ENCODE measurements around the gene EFCAB6.
"Not testable (repeated sequence)": the region's sequence is repeated elsewhere in the genome, so short reads cannot be mapped to it uniquely, and the experiment has no call there.

The EFCAB6 gene

DNA sequence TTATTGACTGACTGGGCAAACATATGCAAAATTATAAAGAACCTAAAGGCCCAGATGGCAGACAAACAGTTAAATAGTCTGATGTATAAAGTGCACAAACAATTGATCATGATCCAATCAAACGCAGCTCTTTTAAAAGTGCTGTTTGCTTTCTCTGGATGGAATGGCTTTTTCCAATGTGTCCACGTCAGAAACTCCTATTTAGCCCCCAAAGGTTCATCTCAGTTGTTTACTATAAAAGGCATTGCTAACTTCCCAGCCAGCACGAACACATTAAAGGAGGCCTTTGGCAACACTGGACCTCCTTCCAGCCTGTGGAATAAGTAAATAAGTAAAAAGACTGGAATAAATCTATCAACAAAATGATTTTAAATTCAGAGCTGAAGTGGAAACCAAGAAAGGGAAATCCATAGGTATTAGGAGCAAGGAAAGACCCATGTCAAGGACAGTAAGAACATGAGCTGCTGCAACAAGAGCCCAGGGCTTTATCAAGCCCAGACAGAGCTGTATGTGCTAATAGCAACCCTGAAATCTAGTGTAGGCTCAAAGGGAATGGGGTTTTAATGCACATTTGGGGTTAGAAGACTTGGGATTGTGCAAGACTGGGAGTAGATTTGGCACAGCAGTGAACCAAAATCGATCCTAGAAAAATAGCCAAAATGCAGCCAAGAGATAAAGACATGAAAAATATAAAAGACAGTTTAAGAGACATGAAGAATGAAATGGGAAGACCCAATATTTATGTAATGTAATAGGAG is 105.4 kb downstream of the EFCAB6 start:
- no peak for DNase-seq

GRCh38 chr22:43706151-43706550 is 106.0 kb downstream of the EFCAB6 start:
- no peak for DNase-seq

DNA sequence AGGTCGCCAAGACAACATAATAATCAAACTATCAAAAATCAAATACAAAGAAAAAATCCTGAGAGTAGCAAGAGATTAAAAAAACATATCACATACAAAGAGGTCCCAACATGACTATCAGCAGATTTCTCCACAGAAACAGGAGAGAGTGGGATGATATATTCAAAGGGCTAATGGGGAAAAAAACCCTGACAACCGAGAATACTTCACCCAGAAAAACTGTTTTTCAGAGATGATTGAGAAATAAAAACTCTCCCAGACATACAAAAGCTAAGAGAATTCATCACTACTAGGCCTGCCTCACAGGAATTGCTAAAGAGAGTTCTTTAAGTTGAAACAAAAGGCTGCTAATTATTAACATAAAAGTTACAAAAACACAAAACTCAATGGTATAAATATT is 108.1 kb downstream of the EFCAB6 start:
- DNase-seq, result no peak

GRCh38 chr22:43698403-43698802 is 113.7 kb downstream of the EFCAB6 start:
- DNase-seq, result no peak

GRCh38 chr22:43697894-43698293 is 114.2 kb downstream of the EFCAB6 start:
- no peak for DNase-seq

DNA sequence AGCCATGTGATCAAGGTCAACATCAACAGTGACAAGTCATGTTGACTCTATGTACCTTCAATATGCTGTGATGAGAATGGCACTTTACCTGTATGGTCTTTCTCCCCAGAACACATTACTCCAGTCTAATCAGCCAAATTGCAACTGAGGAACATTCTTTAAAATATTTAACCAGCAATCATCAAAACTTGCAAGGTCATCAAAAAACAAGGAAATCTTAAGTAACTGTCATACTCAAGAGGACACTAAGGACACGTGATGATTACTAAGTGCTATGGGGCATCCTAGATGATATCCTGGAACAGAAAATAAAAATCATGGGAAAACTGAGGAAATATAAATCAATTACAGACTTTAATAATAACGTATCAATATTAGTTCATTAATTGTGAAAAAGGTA is 118.9 kb downstream of the EFCAB6 start:
- DNase-seq, result no peak

GRCh38 chr22:43689356-43689755 is 122.7 kb downstream of the EFCAB6 start:
- no peak for DNase-seq

GRCh38 chr22:43682851-43683250 is 129.3 kb downstream of the EFCAB6 start:
- DNase-seq, result no peak

- no peak for DNase-seq
Observed at GRCh38 chr22:43681731-43682360, 130.3 kb downstream of the EFCAB6 start.

- no peak for DNase-seq
Observed at GRCh38 chr22:43670513-43670912, 141.6 kb downstream of the EFCAB6 start.

DNA sequence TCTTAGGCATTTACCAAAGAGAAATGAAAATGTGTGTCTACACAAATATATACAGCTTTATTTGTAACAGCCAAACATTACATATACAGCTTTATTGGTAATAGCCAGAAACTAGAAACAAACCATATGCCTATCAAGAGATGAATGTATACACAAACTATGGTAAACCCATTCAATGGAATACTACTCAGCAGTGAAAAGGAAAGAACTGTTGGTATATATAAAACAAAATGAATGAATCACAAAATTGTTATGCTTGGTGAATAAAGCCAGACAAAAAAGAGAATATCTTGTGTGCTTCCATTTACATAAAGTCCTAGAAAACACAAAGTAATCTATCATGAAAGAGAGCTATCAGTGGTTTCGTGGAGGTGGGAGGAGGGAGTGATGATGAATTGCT is 142.9 kb downstream of the EFCAB6 start:
- DNase-seq, result no peak

DNA sequence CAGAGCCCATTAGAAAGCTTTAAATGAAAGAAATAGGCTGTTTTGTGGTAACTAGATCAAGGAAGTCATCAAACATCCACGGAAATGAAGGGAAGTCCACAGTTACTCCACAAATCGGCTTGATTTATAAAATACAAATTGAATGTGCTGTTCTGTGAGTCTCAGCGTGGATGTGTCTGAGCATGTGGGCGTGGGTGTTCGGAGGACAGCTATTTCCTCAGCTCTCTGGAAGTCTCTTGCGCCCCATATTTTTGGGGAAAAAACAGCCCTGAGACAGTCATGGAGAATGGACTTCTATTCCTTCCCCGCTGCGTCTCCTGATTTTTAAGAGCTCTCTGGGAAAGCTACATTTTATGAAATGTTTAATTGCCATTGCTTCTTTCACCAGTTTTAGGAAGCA is 144.4 kb downstream of the EFCAB6 start:
- no peak for DNase-seq

DNA sequence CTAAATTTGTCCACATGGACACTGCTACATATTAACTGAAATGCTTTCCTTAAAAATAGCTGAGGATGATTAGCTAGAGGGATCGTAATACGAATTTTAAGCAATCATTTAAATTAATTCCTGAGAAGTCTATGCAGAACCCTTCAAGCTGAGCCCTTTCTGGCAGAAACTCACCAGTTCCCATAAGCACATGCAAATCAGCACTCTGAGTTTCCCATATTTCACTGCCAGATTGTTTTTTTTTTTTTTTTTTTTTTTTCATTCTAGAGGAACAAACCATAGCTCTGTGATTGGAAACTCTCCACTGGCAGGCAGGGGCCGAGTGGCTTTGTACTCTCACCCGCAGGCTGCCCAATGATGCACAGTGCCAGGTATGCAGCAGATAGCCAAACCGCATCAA is 145.6 kb downstream of the EFCAB6 start:
- no peak for DNase-seq

DNA sequence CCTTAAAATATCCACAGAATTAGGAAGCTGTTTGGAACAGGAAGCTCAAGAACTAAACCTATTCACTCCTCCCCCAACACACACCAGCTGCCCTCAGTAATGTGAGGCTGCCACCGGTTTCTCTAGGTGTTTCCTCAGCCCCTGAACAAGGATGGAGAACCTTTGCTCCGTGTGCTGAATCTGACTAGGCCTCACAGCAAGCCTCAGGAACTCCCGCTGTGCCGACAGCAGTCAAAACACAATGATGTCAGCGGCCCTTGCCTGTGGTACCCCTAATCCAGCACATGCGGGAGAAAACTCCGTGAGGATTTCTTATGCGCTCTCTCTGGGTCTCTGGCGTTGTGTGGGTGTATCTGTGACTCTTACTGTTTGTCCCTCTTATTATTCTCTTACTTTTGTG is 153.3 kb downstream of the EFCAB6 start:
- DNase-seq, result no peak

GRCh38 chr22:43656581-43656980 is 155.5 kb downstream of the EFCAB6 start:
- DNase-seq, result not testable (repeated sequence)

DNA sequence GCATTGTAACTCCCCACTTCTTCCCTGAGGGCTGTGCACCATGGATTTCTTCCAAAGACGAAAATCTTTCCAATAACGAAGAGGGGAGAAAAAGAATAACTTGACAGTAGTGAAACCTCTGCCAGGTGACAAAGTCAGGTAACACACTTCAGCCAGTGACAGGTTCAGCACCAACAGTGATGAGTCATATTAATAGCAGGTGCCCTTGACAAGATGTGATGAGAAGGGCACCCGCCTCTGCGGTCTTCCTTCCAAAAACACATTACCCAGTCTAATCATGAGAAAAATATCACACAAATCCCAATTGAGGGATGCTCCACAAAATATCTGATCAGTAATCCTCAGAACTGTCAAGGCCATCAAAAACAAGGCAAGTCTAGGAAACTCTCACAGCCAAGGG is 157.8 kb downstream of the EFCAB6 start:
- no peak for DNase-seq

DNA sequence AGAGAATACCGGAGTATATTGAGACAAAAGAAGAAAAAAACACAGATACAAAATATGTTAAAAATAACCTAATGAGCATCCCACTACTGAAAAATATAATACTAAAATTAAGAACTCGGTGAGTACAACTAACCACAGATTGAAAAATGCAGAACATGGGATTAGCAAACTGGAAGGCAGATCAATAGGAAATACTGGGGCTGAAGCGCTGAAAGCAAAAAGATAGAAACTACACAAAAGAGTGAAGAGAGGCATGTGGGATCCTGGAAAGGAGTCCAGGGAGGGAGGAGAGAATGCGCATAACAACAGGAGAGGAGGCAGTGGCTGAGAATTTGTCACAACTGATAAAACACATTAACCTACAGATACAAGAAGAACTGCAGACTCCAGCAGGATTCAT is 159.3 kb downstream of the EFCAB6 start:
- DNase-seq, result no peak

- peak in 10 of 14 donors; percentile 5 to 50 (median 12) for DNase-seq
Observed at GRCh38 chr22:43643387-43643786, 168.7 kb downstream of the EFCAB6 start.

- DNase-seq, result no peak
Observed at GRCh38 chr22:43642319-43643206, 169.5 kb downstream of the EFCAB6 start.

DNA sequence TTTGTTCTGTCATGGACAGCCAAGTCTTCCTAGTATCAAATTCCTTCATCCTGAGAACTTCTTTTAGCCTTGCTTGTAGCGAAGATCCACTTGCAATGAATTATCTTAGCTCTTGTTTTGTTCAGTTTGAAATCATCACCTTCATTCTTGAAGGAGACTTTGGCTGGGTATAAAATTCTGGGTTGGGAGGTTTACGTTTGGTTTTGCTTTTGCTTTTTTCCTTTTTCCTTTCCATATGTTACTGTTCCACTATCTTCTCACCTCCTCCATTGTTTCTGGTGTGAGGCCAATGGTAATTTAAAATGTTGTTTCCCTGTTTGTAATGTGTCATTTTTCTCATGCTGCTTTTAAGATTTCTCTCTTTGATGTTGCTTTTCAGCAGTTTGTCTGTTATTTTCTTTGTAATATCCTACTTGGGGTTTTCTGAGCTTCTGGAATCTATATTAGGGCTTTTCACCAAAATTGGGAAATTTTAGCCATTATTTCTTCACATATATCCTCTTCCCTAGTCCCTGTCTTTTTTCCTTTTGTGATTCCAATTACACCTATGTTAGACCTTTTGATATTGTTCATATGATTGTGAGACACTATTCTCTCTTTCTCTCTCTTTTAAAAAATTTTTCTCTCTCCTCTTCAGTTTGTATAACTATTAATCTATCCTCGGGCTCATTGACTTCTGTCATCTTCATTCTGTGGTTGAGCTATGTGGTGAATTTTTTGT is 172.7 kb downstream of the EFCAB6 start:
- DNase-seq, result no peak

- no peak for DNase-seq
Observed at GRCh38 chr22:43637275-43638260, 174.5 kb downstream of the EFCAB6 start.
